HG02885 (cell line): ENCODE measurements around the gene BMPR1B.

Experiments
- ATAC-seq: cut with Tn5 transposase; IDR thresholded peaks from one replicate; pipeline ENCODE4 v1.9.1; 2021; ENCODE audit warnings: mild to moderate bottlenecking; ENCODE audit not compliant: unreplicated experiment, poor library complexity

The BMPR1B gene

GRCh38 chr4:94895081-94895480, 137.3 kb downstream of the BMPR1B start:
- no peak for ATAC-seq

- ATAC-seq: no peak
Observed at GRCh38 chr4:94897023-94897422, 139.3 kb downstream of the BMPR1B start.

- ATAC-seq: no peak
Observed at GRCh38 chr4:94905511-94905910, 147.8 kb downstream of the BMPR1B start.

- ATAC-seq: no peak
Observed at GRCh38 chr4:94909645-94910044, 151.9 kb downstream of the BMPR1B start.

DNA sequence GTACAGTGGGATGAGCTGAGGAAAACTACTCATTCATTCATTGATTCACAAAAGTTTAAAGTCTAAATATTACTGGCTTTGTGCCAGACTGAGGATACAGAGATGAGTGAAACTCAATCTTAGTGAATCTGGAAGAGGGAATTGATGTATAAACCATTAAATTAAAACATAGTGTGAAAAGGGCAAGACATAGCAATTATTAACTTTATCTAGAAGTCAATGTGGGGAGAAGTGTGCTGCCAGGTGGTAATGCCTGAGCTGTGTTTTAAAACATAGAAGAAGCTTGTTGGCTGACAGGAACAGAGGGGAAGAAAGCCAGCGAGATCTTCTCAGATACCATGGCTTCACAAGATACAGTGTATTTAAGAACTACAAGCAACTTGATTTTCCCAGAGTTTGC, 153.4 kb downstream of the BMPR1B start:
- no peak for ATAC-seq

DNA sequence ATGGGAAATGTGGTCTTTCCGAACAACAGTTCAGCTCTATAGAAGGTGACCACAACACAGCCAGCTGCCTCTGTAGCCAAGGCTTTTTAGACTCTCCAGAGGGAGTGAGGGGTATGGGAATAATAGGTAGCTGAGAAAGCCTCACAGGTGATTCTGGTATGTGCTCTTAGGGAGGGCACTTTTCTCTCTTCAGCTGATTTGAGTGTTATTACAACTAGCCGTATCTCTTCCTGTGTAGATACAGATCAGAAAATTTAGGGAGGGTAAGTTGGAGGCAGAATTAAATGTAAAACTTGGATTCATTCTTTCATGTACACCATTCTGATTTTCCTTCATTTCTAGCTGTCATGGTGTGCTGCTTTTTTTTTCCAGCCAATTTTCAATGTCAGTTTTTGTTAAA, 154.9 kb downstream of the BMPR1B start:
- ATAC-seq: no peak

GRCh38 chr4:94913316-94913715, 155.6 kb downstream of the BMPR1B start:
- no peak for ATAC-seq

DNA sequence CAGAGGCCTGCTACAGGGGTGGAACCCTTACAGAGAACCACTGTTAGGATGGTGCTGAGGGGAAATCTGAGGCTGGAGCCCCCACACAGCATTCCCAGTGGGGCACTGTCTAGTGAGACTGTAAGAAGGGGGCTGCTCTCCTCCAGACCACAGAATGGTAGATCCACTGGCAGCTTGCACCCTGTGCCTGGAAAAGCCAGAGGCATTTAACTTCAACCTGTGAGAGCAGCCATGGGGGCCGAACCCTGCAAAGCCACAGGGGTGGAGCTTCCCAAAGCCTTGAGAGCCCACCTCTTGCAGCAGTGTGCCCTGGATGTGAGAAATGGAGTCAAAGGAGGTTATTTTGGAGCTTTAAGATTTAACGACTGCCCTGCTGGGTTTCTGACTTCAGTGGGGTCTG, 159.4 kb downstream of the BMPR1B start:
- ATAC-seq: no peak

DNA sequence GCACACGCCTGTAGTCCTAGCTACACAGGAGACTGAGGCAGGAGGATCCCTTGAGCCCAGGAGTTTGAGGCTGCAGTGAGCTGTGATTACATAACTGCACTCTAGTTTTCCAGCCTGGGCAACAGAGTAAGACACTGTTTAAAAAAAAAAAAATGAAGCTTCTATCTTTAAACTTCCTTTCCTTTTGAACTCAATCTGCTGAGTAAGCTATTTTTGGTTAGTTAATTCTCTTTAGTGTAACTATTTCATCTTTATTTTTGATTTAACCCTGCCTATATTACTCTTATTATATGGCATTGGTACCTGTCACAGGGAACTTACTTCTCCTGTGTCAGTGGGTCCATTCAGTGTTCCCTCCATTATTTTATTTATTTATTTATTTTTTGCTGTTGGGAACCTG, 160.8 kb downstream of the BMPR1B start:
- ATAC-seq: no peak

DNA sequence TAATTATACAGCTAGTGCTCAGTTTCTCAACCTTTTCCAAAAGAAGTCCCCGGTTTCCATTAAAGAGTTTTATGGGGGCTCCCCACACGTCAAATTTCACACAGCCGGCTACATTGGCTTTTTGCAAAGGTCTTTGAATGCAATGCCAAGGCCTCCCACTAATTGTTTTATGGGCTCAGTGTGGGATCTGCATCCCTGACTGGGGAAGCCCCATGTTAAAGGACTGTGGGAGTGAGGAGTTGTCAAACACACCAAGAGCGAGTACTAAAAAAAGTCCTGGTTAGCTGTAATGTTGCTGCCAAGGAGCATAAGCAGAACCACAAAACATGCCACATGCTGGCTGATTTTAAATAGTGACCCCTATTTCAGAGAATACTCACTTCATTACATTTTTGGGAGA, 162.6 kb downstream of the BMPR1B start:
- ATAC-seq: no peak

- no peak for ATAC-seq
Observed at GRCh38 chr4:94924566-94924965, 166.8 kb downstream of the BMPR1B start.

DNA sequence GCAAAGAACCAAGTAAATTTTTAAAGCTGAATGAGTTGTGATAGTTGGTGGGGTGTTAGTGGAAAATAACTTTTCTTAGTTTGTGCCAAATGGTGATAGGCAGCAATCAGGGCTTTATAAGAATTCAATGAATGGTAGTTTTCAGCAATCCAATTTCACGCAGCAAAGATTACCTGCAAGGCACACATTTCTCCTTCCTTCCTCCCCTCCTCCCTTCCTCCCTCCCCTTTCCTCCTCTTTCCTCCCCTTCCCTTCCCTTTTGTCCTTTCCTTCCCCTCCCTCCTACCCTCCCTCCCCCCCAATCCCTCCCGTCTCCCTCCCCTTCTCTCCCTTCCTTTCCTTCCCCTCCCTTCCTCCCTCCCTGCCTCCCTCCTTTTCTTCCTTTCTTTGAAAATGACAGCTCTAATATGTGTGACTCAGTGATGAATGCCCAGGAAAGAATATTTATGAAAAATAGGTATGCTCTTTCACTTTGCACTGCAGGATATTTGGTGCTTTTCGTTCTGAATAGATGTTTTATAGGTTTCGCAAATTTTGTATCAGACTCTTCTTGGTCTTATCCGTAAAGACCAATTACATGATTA, 168.1 kb downstream of the BMPR1B start:
- ATAC-seq: no peak

DNA sequence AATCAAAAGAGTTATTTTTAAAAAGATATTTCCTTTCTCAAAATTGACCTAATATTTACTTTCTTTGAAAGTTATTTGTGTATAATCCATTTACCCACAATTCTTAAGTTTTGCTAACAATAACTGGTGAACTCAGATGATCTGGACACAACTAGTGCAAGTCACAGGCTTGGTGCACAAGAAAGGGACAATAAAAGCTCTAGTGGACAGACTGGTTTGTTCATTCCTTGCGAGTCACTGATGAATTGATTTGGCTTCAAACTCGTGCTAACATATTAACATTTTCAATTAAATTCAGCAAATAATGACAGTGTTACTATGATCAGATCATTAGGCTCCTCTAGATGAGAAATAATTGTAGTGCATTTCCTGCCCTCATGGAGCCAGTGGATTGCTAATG, 169.2 kb downstream of the BMPR1B start:
- no peak for ATAC-seq

DNA sequence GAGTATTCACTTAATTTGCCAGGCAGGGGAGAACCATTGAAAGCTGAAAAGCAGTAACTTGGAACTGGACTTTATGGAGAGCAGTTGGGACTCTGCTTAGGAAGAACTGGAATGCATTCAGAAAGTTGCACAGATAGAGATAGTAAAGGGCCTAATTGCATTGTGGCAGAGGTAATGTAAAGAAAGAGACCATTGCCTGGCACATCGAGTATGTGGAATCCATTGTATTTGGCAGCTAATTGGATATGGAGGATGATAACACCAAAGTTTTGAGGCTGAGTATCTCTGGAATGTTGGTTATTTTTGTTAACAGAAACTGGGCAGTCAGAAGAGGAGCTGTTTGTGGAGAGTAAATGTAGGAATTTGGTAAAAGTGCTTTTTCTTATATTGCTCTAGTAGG, 169.9 kb downstream of the BMPR1B start:
- no peak for ATAC-seq

- ATAC-seq: no peak
Observed at GRCh38 chr4:94929696-94930095, 171.9 kb downstream of the BMPR1B start.

DNA sequence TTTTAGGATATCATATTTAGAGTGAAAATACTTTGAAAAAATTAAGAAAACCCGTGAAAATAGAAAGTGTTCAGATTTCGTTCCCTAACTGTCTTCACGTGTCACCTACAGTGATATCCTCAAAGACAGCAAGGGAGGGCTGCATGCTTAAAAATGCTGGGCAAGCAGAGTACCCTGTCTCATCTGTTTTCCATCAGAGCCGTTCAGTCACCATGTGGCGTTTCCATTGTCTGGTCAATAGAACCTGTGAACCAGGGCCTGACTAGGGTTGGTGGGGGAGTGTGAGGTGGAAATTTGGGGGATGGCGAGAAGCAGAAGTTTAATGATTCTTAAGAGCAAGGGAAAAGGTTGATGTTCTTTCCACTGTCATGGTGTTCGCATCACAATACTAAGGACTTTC, 173.9 kb downstream of the BMPR1B start:
- ATAC-seq: no peak

DNA sequence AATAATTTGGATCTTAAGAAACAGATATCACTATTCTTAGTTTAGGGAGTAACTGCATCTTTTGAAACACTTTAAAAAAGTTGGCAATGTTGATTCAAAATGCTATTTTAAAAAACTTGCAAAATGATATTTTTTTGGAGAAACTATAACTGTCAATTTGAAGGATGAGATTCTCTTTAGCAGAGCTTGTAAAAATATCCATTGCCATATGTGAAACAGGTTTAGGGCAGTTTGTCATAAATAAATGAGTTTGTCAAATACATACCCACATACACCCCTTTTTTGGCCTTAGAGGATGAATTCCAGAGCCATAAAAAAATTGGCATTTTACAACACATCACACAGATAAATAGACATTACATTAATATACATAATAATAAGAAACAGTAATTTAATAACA, 174.6 kb downstream of the BMPR1B start:
- ATAC-seq: no peak

DNA sequence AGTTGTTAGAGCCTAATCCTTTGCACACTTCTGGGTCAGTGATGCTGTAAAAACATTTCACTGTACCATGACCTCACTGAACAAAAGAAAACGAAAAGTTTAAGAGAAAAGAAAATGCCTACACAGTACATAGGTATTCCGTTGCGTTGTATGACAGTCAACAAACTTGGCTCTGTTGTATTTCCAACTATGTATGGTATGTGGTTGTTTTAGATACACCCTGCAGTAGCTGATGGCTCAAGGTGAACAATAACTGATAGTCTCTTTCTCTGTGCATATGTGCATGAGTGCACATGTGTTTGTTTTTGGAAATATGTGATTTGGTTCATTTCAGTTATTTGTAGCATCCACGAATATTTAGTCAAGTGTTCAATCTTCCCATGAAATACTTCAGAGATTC, 176.0 kb downstream of the BMPR1B start:
- ATAC-seq: no peak

GRCh38 chr4:94934201-94934600, 176.4 kb downstream of the BMPR1B start:
- ATAC-seq: no peak

- no peak for ATAC-seq
Observed at GRCh38 chr4:94934864-94935263, 177.1 kb downstream of the BMPR1B start.

GRCh38 chr4:94936854-94937253, 179.1 kb downstream of the BMPR1B start:
- ATAC-seq: no peak

DNA sequence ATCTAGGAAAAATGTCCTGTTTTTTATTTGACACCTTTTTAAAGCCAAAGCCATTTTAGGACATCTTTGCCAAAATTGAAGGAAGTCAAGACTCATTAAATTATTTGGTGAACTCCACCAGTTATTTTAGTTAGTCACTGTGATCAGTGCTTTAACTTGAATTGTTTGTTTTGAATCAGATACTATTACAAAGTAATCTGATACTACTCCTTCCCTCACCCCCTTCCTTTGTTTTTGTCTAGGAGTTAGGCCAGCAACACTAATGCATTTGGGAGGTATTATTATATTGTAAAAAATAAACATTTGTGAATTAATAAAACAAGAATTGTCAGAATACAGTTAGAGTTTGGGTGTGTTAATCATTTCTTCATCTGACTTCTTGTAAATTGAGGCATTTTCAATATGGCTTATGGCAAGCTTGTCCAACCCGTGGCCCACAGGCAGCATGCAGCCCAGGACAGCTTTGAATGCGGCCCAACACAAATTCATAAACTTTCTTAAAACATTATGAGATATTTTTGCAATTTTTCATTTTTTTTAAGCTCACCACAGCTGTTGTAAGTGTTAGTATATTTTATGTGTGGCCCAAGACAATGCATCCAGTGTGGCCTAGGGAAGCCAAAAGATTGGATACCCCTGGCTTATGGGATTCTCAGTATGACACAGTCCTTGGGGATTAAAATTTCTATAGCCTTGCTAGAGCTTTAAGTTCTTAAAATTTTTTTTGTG, 182.2 kb downstream of the BMPR1B start:
- ATAC-seq: no peak
